Vagina (tissue), 2 donors: ENCODE data around the gene BET1.

Experiments used
- POLR2A ChIP-seq, 2 donors: fragments of 450-650 bp; IDR thresholded peaks; one replicate each; pipeline ENCODE4 v1.6.1; 2017; ENCODE audit warnings: antibody characterized with exemption in 2 of 2, mild to moderate bottlenecking in 2 of 2, moderate library complexity in 2 of 2
- POLR2AphosphoS5 ChIP-seq, 2 donors: sonication (generic); formaldehyde crosslinking; IDR thresholded peaks; one replicate each; pipeline ENCODE4 v1.9.0; 2017; ENCODE audit warnings: antibody characterized with exemption in 2 of 2, mild to moderate bottlenecking in 2 of 2, low read depth in 1 of 2; ENCODE audit not compliant: insufficient read depth in 1 of 2
- TF ChIP-seq, protein P1 (sequence below), 3 experiments: fragments of 450-650 bp in 2 of 3; fragments of 200-600 bp in 1 of 3; sonication (generic) in 1 of 3; IDR thresholded peaks; one replicate each; pipeline ENCODE4 v1.5.1; 2017 to 2019; ENCODE audit warnings: antibody characterized with exemption in 3 of 3, mild to moderate bottlenecking in 2 of 3, moderate library complexity in 2 of 3

DNA sequence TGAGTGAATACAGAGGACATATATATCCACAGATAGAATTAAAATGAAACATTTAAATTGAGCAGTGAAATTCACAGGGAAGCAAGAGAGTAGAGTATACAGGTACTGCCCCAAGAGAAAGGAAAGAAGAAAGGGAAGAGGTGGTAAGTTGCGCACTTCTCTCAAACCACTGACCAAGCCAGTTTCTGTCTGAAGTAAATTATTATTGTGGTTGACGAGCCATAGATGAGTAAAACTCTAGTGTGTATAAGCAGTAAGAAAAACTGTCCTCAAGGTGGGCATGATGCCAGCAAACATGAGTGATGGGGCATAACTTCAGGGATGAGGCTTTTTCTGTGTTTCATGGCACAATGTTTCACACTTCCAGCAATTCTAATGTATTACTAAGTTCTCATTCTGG lies 4.4 kb upstream of the BET1 start:
- TF ChIP-seq, protein P1, sequence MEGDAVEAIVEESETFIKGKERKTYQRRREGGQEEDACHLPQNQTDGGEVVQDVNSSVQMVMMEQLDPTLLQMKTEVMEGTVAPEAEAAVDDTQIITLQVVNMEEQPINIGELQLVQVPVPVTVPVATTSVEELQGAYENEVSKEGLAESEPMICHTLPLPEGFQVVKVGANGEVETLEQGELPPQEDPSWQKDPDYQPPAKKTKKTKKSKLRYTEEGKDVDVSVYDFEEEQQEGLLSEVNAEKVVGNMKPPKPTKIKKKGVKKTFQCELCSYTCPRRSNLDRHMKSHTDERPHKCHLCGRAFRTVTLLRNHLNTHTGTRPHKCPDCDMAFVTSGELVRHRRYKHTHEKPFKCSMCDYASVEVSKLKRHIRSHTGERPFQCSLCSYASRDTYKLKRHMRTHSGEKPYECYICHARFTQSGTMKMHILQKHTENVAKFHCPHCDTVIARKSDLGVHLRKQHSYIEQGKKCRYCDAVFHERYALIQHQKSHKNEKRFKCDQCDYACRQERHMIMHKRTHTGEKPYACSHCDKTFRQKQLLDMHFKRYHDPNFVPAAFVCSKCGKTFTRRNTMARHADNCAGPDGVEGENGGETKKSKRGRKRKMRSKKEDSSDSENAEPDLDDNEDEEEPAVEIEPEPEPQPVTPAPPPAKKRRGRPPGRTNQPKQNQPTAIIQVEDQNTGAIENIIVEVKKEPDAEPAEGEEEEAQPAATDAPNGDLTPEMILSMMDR (IDR thresholded peaks at IDR 0.05): no peak
- TF ChIP-seq POLR2AphosphoS5 (IDR thresholded peaks at IDR 0.05; ENCODE audit: insufficient read depth in 1 of 2, low read depth in 1 of 2) (no peak), POLR2A (IDR thresholded peaks at IDR 0.05) (no peak)
